ENCODE measurements around the gene ZNF45. TPM values are rescaled to one million over a fixed set of nuclear protein-coding genes. Genes with fewer than 3 reads are reported as not detected.
"Not testable (repeated sequence)": the region's sequence is repeated elsewhere in the genome, so short reads cannot be mapped to it uniquely, and the experiment has no call there.

The ZNF45 gene
- total RNA-seq (2014; rRNA removed; shearing (Covaris generic)): 11.3 and 12.6 TPM in 2 replicates

DNA sequence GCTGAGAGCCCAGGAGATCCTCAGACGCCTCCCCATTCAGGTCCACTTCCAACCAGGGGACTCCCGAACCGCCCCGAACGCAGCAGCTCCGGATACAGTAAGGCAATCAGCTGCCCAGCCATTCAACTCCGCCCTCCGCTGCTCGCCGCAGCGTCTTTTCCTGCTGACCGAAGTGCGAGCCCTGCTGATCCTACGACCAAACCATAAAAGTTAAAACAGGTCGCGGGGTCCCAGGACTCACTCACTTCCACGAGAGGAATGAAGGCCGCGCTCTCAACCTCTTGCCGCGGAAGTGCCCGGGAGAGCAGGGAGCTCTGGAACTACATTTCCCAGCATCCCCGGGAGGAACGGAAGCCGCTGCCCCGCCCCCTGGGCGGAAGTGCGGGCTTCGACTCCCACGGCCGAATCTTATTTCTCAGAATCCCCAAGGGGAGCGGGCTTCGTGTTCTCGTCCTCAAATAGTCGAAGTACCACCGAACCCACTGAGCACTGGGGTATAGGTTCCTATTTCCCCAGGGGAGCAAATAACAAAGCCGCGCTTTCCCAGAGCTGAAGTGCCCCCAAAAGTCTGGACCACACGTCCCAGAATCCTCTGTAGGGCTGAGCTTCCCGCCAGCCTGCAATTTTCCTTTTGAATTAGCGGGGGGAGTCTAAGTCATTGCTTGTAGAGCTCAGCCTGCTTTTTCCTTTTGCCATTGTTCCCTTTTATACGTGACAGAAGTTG is at the start of gene ZNF45:
TSS of gene ZNF45 (minus strand) at position 298 of the 724 bp plus-strand sequence. CDS start 13,097 bp downstream, outside the sequence.
- DNase-seq (ENCODE audit: low read depth): peak; percentile 90

DNA sequence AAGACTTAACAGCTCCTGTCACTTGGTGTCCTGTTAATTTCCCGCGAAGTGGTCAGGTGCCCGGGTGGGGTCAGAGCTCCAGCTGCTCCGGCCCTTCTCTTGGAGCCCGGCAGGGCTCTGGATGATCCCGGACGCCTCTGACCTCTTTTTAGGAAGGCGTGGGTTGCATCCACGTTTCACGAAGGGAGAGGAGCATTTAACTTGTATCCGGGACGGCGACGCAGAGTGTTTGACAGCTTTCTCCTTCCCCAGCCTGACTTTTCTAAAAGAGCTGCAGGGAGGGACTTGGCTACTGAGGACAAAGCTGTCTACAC is 49.6 kb upstream of the ZNF45 start:
- no peak for DNase-seq (ENCODE audit: low read depth)

- peak; percentile 98 for DNase-seq (ENCODE audit: low read depth)
Measured at GRCh38 chr19:43983912-43984686, 49.0 kb upstream of the ZNF45 start, which contains the start of gene ZNF155. Gene ZNF155, plus strand, starts transcription at chr19:43984188. Its CDS starts 4,356 bp downstream, at chr19:43988544.

GRCh38 chr19:43983544-43983911 is 48.4 kb upstream of the ZNF45 start:
- no peak for DNase-seq (ENCODE audit: low read depth)

- no peak for DNase-seq (ENCODE audit: low read depth)
Measured at GRCh38 chr19:43976732-43977131, 41.6 kb upstream of the ZNF45 start.

- no peak for DNase-seq (ENCODE audit: low read depth)
Measured at GRCh38 chr19:43966079-43966694, 31.1 kb upstream of the ZNF45 start.

DNA sequence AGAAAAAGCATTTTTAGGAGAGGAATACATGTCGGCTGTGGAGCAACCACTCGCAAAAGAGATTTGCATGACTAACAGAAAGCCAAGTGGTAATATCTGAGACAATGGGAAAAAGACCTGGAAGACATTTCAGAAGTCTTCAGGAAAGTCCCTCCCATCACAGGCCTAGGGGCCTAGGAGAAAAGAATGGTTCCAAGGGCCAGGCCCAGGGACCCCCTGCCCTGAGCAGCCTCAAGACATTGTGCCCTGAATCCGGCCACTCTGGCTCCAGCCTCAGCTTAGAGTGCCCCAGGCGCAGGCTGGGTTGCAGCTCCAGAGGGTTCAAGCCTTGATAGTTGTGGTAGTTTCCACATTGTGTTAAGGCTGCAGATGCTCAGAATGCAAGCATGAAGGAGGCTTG is 25.3 kb upstream of the ZNF45 start:
- no peak for DNase-seq (ENCODE audit: low read depth)

DNA sequence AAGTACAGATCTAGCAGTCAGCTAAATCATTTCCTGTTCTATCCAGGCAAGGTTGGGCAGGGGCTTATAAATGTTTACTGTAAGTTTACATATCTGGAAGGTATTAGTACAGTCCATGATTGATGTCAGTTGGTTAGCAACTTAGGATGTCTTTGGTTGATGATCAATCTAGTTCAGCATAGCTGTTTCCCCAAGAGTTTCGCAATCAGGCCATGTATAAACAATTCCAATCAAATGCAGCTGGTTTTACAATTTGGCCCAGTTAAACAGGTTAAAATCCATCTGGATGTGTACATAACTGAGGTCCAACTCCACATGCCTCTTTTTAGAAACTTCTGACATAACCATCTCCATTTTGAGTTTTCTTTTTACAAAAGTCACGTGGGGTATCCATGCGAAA is 22.8 kb upstream of the ZNF45 start:
- DNase-seq (ENCODE audit: low read depth): no peak

GRCh38 chr19:43956827-43957226 is 21.7 kb upstream of the ZNF45 start:
- no peak for DNase-seq (ENCODE audit: low read depth)

DNA sequence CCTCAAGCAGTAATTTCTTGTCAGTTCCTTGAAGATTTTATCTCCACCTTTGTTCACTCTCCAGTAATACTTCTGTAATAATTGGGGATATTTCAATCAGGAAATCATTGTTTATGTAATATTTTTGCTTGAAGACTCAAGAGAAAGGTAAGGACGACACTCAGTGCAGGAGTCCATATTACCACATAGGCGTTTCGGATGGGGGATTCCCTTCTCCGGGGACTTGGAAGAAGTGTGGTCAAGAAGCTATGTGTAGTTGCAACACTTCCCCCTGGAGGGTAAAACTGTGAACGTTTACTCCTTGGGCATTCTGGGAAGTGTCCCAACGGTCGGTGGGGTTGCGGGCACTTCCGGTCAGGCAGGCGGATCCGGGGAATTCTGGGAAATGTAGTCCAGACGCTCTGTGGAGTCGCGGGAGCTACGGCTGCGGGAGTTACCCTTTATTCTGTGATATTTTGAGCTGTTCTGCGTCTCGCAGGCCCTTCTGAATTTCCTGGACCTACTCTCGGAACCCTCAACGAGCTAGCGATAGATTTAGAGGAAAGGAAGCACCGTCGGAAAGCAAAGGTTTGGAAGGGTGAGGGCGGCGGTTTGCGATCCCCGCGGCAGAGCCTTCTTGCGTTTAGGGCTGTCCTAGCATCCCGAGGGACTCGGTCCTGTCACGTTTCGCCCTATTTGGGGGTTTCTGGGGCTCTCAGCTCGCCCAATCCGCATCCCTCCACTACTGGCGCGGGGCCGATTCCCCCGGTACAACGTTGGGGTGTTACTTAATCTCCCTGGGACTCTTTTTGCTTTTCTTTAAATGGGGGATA is 16.0 kb upstream of the ZNF45 start, which contains the start of gene ZNF221:
TSS of gene ZNF221 (plus strand) at position 395 of the 812 bp plus-strand sequence. CDS start 11,499 bp downstream, outside the sequence.
- peak; percentile 96 for DNase-seq (ENCODE audit: low read depth)

- not testable (repeated sequence) for DNase-seq (ENCODE audit: low read depth)
Measured at GRCh38 chr19:43949803-43950202, 14.7 kb upstream of the ZNF45 start.

GRCh38 chr19:43947412-43947811 is 12.3 kb upstream of the ZNF45 start:
- not testable (repeated sequence) for DNase-seq (ENCODE audit: low read depth)

DNA sequence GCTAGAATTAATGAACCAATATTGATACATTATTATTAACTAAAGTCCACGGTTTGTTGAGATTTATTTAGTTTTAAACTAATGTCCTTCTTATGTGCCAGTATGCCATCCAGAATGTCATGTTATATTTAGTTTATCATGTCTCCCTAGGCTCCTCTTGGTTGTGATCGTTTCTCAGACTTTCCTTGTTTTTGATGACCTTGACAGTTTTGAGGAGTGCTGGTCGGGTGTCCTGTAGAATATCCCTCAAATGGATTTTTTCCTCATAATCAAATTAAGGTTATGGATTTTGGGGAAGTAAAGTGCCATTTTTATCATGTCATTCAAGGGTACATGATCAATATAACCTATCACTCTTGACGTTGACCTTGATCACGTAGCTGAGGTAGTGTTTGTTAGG is 6.1 kb upstream of the ZNF45 start:
- DNase-seq (ENCODE audit: low read depth): no peak

DNA sequence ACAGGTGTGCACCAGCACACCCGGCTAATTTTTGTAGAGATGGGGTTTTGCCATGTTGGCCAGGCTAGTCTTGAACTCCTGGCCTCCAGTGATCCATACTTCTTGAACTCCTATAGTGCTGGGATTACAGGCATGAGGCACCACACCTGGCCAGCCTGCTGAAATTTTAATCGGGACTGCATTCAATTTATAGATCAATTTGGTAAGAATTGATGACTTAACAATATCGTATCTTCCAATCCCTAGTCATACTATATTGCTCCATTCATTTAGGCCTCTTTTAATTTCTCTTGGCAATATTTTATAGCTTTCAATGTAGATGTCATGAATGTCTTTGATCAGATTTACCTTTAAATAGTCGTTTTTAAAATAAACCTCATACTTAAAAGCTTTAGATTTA is 5.6 kb upstream of the ZNF45 start:
- no peak for DNase-seq (ENCODE audit: low read depth)

DNA sequence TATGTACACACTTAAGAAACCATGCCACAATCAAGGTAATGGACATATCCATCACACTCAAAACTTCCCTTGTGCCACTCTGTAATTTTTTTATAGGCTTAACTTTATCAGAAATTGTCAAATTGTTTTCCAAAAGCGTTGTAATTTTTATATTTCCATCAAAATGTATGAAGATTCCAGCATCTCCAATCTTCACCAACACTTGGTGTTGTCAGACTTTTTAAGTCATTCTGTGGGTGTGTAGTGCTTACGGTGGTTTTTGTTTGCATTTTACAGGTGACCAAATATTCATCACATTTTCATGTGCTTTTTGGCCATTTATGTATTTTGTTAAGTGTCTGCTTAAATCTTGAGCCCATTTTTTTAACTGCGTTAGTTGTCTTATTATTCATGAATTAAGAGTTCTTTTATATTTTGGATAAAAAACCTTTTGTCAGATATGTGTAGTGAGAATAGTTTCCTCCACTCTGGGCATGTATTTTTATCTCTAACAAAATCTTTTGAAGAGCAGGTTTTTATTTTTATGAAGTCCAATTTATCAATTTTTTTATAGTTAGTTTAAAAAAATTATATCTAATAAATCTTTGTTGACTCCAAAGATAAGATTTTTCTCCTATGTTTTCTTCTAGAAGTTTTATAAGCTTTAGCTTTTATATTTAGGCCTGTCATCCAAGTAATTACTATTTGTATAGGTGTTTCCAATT is 4.6 kb upstream of the ZNF45 start:
- DNase-seq (ENCODE audit: low read depth): no peak

DNA sequence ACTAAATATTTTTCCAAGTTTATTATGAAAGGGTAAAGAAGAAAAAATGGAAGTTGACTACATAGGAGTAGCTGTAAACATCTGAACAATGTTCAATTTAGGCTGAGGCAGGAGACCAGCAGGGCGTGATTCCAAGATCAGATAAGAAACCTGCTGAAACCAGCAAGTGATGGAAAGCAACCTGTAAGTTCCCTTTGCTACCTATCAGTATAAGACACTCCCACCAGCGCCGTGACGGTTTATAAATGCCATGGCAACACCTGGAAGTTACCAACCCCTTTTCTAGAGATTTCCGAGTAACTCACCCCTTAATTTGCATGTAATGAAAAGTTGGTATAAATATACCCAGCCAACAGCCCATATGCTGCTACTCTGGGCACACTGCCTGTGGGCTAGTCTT is 1.1 kb upstream of the ZNF45 start:
- no peak for DNase-seq (ENCODE audit: low read depth)

DNA sequence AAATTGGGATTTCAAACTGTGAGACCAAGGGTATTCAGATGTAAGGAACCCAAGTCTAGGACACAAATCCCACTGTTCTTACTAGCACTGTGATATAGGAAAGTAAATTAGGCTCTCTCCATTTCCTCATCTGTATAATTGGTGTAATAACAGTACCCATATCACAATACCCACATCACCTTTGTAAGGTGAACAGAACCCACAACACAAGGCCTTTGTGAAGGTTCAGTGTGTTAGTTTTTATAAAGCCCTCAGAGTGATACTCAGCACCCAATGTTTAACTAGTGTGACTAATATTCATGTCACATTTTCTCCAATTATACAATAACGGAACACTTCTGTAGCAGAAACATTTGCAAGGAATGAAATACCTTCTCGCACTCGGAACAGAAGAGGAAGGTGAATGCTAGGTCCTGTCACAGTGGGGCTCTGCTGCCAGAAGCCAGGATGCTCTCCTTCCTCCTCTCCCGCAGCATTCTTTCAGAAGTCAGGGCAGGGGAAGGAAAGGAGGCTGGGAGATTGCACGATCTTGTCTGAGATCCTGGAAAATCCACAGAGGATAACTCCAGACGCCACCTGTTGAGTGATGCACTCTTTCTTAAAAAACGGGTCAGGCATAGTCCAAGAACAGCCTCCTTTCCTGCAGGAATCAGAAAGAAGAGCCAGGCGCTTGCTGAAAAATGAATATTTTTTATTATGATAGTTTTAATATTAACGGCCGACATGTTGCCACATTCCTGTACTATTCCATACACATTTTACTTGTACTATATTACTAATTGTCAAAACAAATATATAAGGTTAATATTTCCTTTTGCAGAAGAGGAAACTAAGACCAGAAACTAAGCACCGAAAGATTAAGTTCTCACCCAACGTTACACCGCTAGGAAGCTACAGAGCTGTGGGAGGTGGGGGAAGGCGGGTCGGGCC is 762 bp downstream of the ZNF45 start:
- DNase-seq (ENCODE audit: low read depth): peak; percentile 19

GRCh38 chr19:43928820-43929219 is 6.3 kb downstream of the ZNF45 start:
- no peak for DNase-seq (ENCODE audit: low read depth)

DNA sequence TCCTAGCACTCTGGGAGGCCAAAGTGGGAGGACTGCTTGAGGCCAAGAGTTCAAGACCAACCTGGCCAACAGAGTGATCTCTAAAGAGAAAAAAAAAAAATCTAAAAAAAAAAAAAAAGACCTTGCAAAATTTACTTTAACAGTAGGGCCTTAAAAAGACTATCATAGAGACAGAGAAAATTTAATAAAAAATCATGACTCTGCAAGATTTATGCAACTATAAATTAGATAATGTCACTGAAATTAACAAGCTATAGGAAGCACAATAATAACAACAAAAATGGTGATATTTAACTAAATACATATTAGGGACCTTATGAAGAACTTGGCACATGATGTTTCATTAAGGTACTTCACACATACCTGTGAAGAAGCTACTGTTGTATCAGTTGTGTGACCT is 11.2 kb downstream of the ZNF45 start:
- DNase-seq (ENCODE audit: low read depth): no peak

DNA sequence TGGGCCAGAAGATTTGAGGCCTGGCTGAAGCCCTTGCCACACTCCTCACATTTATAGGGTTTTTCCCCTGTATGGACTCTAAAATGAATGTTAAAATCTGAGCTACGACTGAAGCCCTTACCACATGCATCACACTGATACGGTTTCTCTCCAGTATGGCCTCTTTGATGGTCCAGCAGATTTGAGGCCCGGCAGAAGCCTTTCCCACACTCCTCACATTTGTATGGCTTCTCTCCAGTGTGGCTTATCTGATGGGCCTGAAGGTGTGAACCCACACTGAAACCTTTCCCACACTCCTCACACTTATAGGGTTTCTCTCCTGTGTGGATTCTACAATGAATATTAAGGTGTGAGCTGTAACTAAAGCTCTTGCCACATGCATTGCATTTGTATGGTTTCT is 21.0 kb downstream of the ZNF45 start:
- DNase-seq (ENCODE audit: low read depth): no peak

Measured in Daoy (cell line).